Measurements from ENCODE around the gene EP400.

DNA sequence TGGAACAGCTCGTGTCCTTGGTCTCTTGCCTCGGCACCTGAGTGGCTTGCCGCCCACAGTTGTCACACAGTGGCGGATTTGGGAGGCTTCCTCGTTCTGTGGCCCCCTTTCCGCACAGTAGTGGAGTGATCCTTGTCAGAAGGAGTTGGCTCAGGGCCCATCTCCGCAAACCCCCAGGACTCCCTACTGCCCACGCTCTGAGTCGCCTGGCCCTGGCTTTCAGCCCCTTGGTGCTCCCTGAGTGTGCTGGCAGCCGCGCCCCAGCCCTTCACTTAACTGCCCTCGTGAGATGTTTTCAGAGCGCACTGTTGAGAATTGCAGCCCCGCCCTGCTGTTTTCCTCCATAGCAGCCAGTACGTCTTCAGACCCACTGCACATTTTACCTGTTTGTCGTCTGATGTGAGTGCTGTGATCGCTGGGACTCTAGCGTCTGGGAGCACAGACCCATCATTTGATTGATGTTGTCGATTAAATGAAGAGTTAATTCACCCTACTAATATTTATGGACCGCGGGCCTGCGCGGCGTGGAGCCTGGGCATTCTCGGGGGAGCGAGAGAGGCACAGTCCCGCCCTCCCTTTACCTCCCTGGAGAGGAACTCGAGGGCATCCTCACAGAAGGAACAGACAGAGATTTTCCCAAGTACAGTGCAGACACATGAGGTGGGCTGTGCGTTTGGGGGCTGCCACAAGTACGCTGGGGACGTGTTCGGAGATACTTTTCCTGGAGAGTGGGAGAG lies 102.6 kb downstream of the EP400 start:
- TF ChIP-seq CTCF (IDR thresholded peaks at IDR 0.05; ENCODE audit: low read depth, low read length, poor library complexity, severe bottlenecking), result no peak
- TF ChIP-seq EZH2phosphoT487 (IDR thresholded peaks at IDR 0.05; ENCODE audit: borderline replicate concordance, low read length), result no peak
